ENCODE measurements around the gene TEX22.
"Not testable (repeated sequence)": the region's sequence is repeated elsewhere in the genome, so short reads cannot be mapped to it uniquely, and the experiment has no call there.

TEX22 gene

DNA sequence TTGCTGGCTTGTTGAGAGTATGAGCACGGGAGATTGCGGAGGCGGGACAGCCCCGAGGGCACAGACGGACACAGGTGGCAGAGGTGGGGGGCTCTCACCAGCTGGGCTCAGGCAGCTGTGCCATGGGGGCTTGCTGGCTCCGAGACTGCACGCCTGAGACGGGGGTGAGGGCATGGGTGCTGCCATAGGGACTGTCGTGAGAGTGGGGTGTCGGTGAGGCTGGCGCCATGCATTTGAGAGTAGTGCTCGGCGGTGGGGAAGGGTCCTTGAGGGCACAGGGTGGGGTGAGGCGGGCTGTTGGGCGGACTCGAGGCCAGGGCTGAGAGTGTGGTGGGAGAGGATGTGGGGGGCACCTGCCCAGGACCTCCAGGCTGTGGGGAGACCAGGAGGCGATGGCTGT is 40.7 kb upstream of the TEX22 start:
- H2BK15ac ChIP-seq (ENCODE audit: low read length): peak overlapping the region; percentile 49
- H2BK5ac ChIP-seq (ENCODE audit: low read length): no peak overlapping the region
- H3K23ac ChIP-seq (ENCODE audit: low read depth, low read length, poor library complexity): peak overlapping the region; percentile 80
- DNase-seq (ENCODE audit: low spot score): no peak
- WGBS, 2 donors (ENCODE audit: extremely low coverage in 2 of 2, insufficient read length in 2 of 2, insufficient replicate concordance in 1 of 2): no CpG with 5 or more reads among the region's 17 CpGs
- peak overlapping the region; percentile 63 for H2AK5ac ChIP-seq (ENCODE audit: low read depth, low read length)
- peak overlapping the region; percentile 87 for H3K18ac ChIP-seq (ENCODE audit: low read length)
- no peaks in the 10 kb centered on the region for H3K27me3 ChIP-seq (ENCODE audit: control insufficient read depth in 3 of 3, insufficient read depth in 3 of 3, low read depth in 1 of 3, low read length in 3 of 3)
- peaks cover 3 to 33% of the 10 kb centered on the region in 2 donors for H3K36me3 ChIP-seq (replicated peaks in 1 of 2; ENCODE audit: control insufficient read depth in 2 of 2, insufficient read depth in 2 of 2, low read length in 2 of 2)
- peak overlapping the region; percentile 76 for H3K4ac ChIP-seq (ENCODE audit: low read length)
- H4K8ac ChIP-seq (ENCODE audit: low read depth, low read length): no peak overlapping the region
- no peak overlapping the region for H3K9ac ChIP-seq (ENCODE audit: low read depth, low read length, poor library complexity)
- no peak overlapping the region for H3K27ac ChIP-seq (replicated peaks; ENCODE audit: low read length)
- H3K4me2 ChIP-seq (ENCODE audit: insufficient read depth, low read length, poor library complexity, severe bottlenecking): no peak overlapping the region
- H3K9me3 ChIP-seq (replicated peaks in 1 of 2; ENCODE audit: control insufficient read depth in 2 of 2, insufficient read depth in 1 of 2, low read depth in 1 of 2, low read length in 2 of 2): no peaks in the 10 kb centered on the region
- peaks cover 0 to 9% of the 10 kb centered on the region in 2 donors for H3K4me1 ChIP-seq (ENCODE audit: control insufficient read depth in 2 of 2, insufficient read depth in 1 of 2, low read depth in 1 of 2, low read length in 2 of 2)
- no peaks in the 10 kb centered on the region for H3K79me1 ChIP-seq (ENCODE audit: low read depth, low read length)
- H4K91ac ChIP-seq (ENCODE audit: low read depth, low read length, poor library complexity): no peak overlapping the region
- H2AFZ ChIP-seq (ENCODE audit: low read length): no peak overlapping the region
- H3K14ac ChIP-seq (ENCODE audit: low read length): peak overlapping the region; percentile 82
- peak overlapping the region; percentile 73 for H2BK12ac ChIP-seq (ENCODE audit: low read length)
- H2BK120ac ChIP-seq (ENCODE audit: low read depth, low read length): no peak overlapping the region
- no peak overlapping the region for H3K4me3 ChIP-seq (ENCODE audit: low read length in 2 of 2)

- no peak overlapping the region for H2AFZ ChIP-seq (ENCODE audit: low read length)
- WGBS, 2 donors (ENCODE audit: extremely low coverage in 2 of 2, insufficient read length in 2 of 2, insufficient replicate concordance in 1 of 2): no CpG with 5 or more reads among the region's 25 CpGs
- no peak overlapping the region for H4K91ac ChIP-seq (ENCODE audit: low read depth, low read length, poor library complexity)
- H2BK120ac ChIP-seq (ENCODE audit: low read depth, low read length): no peak overlapping the region
- H3K18ac ChIP-seq (ENCODE audit: low read length): peak overlapping the region; percentile 57
- H2AK5ac ChIP-seq (ENCODE audit: low read depth, low read length): peak overlapping the region; percentile 18
- no peak overlapping the region for H3K27ac ChIP-seq (replicated peaks; ENCODE audit: low read length)
- no peak overlapping the region for H3K4ac ChIP-seq (ENCODE audit: low read length)
- DNase-seq (ENCODE audit: low spot score): no peak
- H2BK5ac ChIP-seq (ENCODE audit: low read length): no peak overlapping the region
- no peak overlapping the region for H3K4me2 ChIP-seq (ENCODE audit: insufficient read depth, low read length, poor library complexity, severe bottlenecking)
- H3K9ac ChIP-seq (ENCODE audit: low read depth, low read length, poor library complexity): no peak overlapping the region
- no peak overlapping the region for H2BK15ac ChIP-seq (ENCODE audit: low read length)
- peaks cover 3 to 33% of the 10 kb centered on the region in 2 donors for H3K36me3 ChIP-seq (replicated peaks in 1 of 2; ENCODE audit: control insufficient read depth in 2 of 2, insufficient read depth in 2 of 2, low read length in 2 of 2)
- H3K9me3 ChIP-seq (replicated peaks in 1 of 2; ENCODE audit: control insufficient read depth in 2 of 2, insufficient read depth in 1 of 2, low read depth in 1 of 2, low read length in 2 of 2): no peaks in the 10 kb centered on the region
- H3K4me1 ChIP-seq (ENCODE audit: control insufficient read depth in 2 of 2, insufficient read depth in 1 of 2, low read depth in 1 of 2, low read length in 2 of 2): peaks cover 0 to 9% of the 10 kb centered on the region in 2 donors
- H3K23ac ChIP-seq (ENCODE audit: low read depth, low read length, poor library complexity): peak overlapping the region; percentile 80
- no peak overlapping the region for H3K4me3 ChIP-seq (ENCODE audit: low read length in 2 of 2)
- peak overlapping the region; percentile 63 for H3K14ac ChIP-seq (ENCODE audit: low read length)
- no peaks in the 10 kb centered on the region for H3K27me3 ChIP-seq (ENCODE audit: control insufficient read depth in 3 of 3, insufficient read depth in 3 of 3, low read depth in 1 of 3, low read length in 3 of 3)
- H3K79me1 ChIP-seq (ENCODE audit: low read depth, low read length): no peaks in the 10 kb centered on the region
- peak overlapping the region; percentile 43 for H4K8ac ChIP-seq (ENCODE audit: low read depth, low read length)
- H2BK12ac ChIP-seq (ENCODE audit: low read length): peak overlapping the region; percentile 73
Observed at GRCh38 chr14:105358140-105358846, 40.0 kb upstream of the TEX22 start.

DNA sequence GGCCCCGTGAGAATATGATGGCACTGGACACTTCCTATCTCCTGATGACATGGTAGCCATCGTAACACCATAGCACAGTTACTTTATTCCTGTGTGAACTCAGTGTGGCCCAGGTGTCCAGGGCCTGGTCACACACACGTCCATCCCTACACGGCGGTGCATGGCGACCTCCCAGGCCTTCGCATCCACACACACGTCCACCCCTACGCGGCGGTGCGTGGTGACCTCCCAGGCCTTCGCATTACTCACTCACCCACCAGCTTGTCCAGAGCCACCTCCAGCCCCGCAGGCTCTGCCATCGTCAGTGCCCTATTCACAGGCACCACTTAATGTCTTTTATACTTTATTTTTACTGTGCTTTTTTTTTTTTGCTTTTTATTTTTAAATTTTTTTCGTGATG is 39.4 kb upstream of the TEX22 start:
- no peaks in the 10 kb centered on the region for H3K9me3 ChIP-seq (replicated peaks in 1 of 2; ENCODE audit: control insufficient read depth in 2 of 2, insufficient read depth in 1 of 2, low read depth in 1 of 2, low read length in 2 of 2)
- H2BK12ac ChIP-seq (ENCODE audit: low read length): no peak overlapping the region
- H3K36me3 ChIP-seq (replicated peaks in 1 of 2; ENCODE audit: control insufficient read depth in 2 of 2, insufficient read depth in 2 of 2, low read length in 2 of 2): peaks cover 3 to 33% of the 10 kb centered on the region in 2 donors
- no peak overlapping the region for H3K4me2 ChIP-seq (ENCODE audit: insufficient read depth, low read length, poor library complexity, severe bottlenecking)
- no peaks in the 10 kb centered on the region for H3K79me1 ChIP-seq (ENCODE audit: low read depth, low read length)
- no peak overlapping the region for H3K14ac ChIP-seq (ENCODE audit: low read length)
- no peak overlapping the region for H3K23ac ChIP-seq (ENCODE audit: low read depth, low read length, poor library complexity)
- no peak overlapping the region for H3K18ac ChIP-seq (ENCODE audit: low read length)
- H2BK120ac ChIP-seq (ENCODE audit: low read depth, low read length): no peak overlapping the region
- WGBS, 2 donors (ENCODE audit: extremely low coverage in 2 of 2, insufficient read length in 2 of 2, insufficient replicate concordance in 1 of 2): no CpG with 5 or more reads among the region's 16 CpGs
- H2AK5ac ChIP-seq (ENCODE audit: low read depth, low read length): no peak overlapping the region
- H3K27me3 ChIP-seq (ENCODE audit: control insufficient read depth in 3 of 3, insufficient read depth in 3 of 3, low read depth in 1 of 3, low read length in 3 of 3): no peaks in the 10 kb centered on the region
- no peak for DNase-seq (ENCODE audit: low spot score)
- no peak overlapping the region for H3K27ac ChIP-seq (replicated peaks; ENCODE audit: low read length)
- no peak overlapping the region for H2BK5ac ChIP-seq (ENCODE audit: low read length)
- H3K4ac ChIP-seq (ENCODE audit: low read length): no peak overlapping the region
- no peak overlapping the region for H3K9ac ChIP-seq (ENCODE audit: low read depth, low read length, poor library complexity)
- H2AFZ ChIP-seq (ENCODE audit: low read length): no peak overlapping the region
- no peak overlapping the region for H2BK15ac ChIP-seq (ENCODE audit: low read length)
- H3K4me1 ChIP-seq (ENCODE audit: control insufficient read depth in 2 of 2, insufficient read depth in 1 of 2, low read depth in 1 of 2, low read length in 2 of 2): peaks cover 0 to 9% of the 10 kb centered on the region in 2 donors
- H4K8ac ChIP-seq (ENCODE audit: low read depth, low read length): no peak overlapping the region
- H3K4me3 ChIP-seq (ENCODE audit: low read length in 2 of 2): peak overlapping the region in 1 of 2 donors; percentile 22
- H4K91ac ChIP-seq (ENCODE audit: low read depth, low read length, poor library complexity): peak overlapping the region; percentile 75

DNA sequence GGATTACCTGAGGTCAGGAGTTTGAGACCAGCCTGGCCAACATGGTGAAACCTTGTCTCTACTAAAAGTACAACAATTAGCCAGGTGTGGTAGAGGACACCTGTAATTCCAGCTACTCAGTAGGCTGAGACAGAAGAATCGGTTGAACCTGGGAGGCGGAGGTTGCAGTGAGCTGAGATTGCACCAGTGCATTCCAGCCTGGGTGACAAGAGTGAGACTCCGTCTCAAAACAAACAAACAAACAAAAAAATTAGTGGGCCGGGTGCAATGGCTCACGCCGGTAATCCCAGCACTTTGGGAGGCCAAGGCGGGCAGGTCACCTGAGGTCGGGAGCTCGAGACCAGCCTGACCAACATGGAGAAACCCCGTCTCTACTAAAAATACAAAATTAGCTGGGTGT is 36.9 kb upstream of the TEX22 start:
- not testable (repeated sequence) for DNase-seq (ENCODE audit: low spot score)

More for the DNA sequence above, 36.9 kb upstream of the TEX22 start:
- H3K4me3 ChIP-seq (ENCODE audit: low read length in 2 of 2); H2BK120ac ChIP-seq (ENCODE audit: low read depth, low read length); H2BK15ac ChIP-seq (ENCODE audit: low read length); H3K4me1 ChIP-seq (ENCODE audit: control insufficient read depth in 2 of 2, insufficient read depth in 1 of 2, low read depth in 1 of 2, low read length in 2 of 2); H2BK12ac ChIP-seq (ENCODE audit: low read length); H3K4me2 ChIP-seq (ENCODE audit: insufficient read depth, low read length, poor library complexity, severe bottlenecking); H4K91ac ChIP-seq (ENCODE audit: low read depth, low read length, poor library complexity); H3K4ac ChIP-seq (ENCODE audit: low read length); H2AK5ac ChIP-seq (ENCODE audit: low read depth, low read length); H3K9me3 ChIP-seq (replicated peaks in 1 of 2; ENCODE audit: control insufficient read depth in 2 of 2, insufficient read depth in 1 of 2, low read depth in 1 of 2, low read length in 2 of 2); H3K18ac ChIP-seq (ENCODE audit: low read length); H3K79me1 ChIP-seq (ENCODE audit: low read depth, low read length); H2AFZ ChIP-seq (ENCODE audit: low read length); H4K8ac ChIP-seq (ENCODE audit: low read depth, low read length); H3K27me3 ChIP-seq (ENCODE audit: control insufficient read depth in 3 of 3, insufficient read depth in 3 of 3, low read depth in 1 of 3, low read length in 3 of 3); H3K9ac ChIP-seq (ENCODE audit: low read depth, low read length, poor library complexity); H2BK5ac ChIP-seq (ENCODE audit: low read length); H3K27ac ChIP-seq (replicated peaks; ENCODE audit: low read length); H3K14ac ChIP-seq (ENCODE audit: low read length); H3K23ac ChIP-seq (ENCODE audit: low read depth, low read length, poor library complexity): not testable (repeated sequence)
- no CpG with 5 or more reads among the region's 10 CpGs for WGBS, 2 donors (ENCODE audit: extremely low coverage in 2 of 2, insufficient read length in 2 of 2, insufficient replicate concordance in 1 of 2)
- H3K36me3 ChIP-seq (replicated peaks in 1 of 2; ENCODE audit: control insufficient read depth in 2 of 2, insufficient read depth in 2 of 2, low read length in 2 of 2): peaks cover 3 to 33% of the 10 kb centered on the region in 2 donors
